HEK293 (cell line): ENCODE data around the gene MYO7A.

Experiments
- ATF2 ChIP-seq: fragments of 450-650 bp; formaldehyde crosslinking; IDR thresholded peaks from 2 replicates; pipeline ENCODE4 v1.5.1; 2016; ENCODE audit warnings: missing biosample characterization, missing genetic modification characterization, low read depth
- CTCF ChIP-seq: fragments of 450-650 bp; formaldehyde crosslinking; IDR thresholded peaks from 2 replicates; pipeline ENCODE4 v1.5.1; 2016; ENCODE audit warnings: missing biosample characterization, missing genetic modification characterization
- SETDB1 ChIP-seq: IDR thresholded peaks from one replicate; pipeline ENCODE4 v1.6.1; 2017; ENCODE audit warnings: mild to moderate bottlenecking, low read length, moderate library complexity, mixed read lengths; ENCODE audit not compliant: insufficient read length
- ZNF23 ChIP-seq: fragments of 450-650 bp; formaldehyde crosslinking; IDR thresholded peaks from 2 replicates; pipeline ENCODE4 v1.5.1; 2016; ENCODE audit warnings: missing biosample characterization, missing genetic modification characterization, borderline replicate concordance
- ZNF274 ChIP-seq, 2 experiments: fragments of 200-500 bp in 1 of 2; fragments of 450-650 bp in 1 of 2; sonication (Bioruptor generic) in 1 of 2; formaldehyde crosslinking in 1 of 2; IDR thresholded peaks; 2 replicates each; pipeline versions ENCODE4 v1.5.1 to v1.6.1; 2014 to 2016; ENCODE audit warnings: borderline replicate concordance in 1 of 2, inconsistent platforms in 1 of 2, low read length in 1 of 2, missing biosample characterization in 1 of 2, missing genetic modification characterization in 1 of 2
- ZNF391 ChIP-seq: fragments of 450-650 bp; formaldehyde crosslinking; IDR thresholded peaks from 2 replicates; pipeline ENCODE4 v1.5.1; 2016; ENCODE audit warnings: low read depth, missing biosample characterization, missing genetic modification characterization, borderline replicate concordance
- ZNF629 ChIP-seq: fragments of 450-650 bp; formaldehyde crosslinking; IDR thresholded peaks from 2 replicates; pipeline ENCODE4 v1.5.1; 2017; ENCODE audit warnings: missing biosample characterization, missing genetic modification characterization
- ZNF639 ChIP-seq: fragments of 450-650 bp; formaldehyde crosslinking; IDR thresholded peaks from 2 replicates; pipeline ENCODE4 v1.5.1; 2016; ENCODE audit warnings: missing biosample characterization, missing genetic modification characterization
- ZNF747 ChIP-seq: fragments of 450-650 bp; formaldehyde crosslinking; IDR thresholded peaks from 2 replicates; pipeline ENCODE4 v1.5.1; 2016; ENCODE audit warnings: missing biosample characterization, missing genetic modification characterization
- ZNF776 ChIP-seq: fragments of 450-650 bp; formaldehyde crosslinking; IDR thresholded peaks from 2 replicates; pipeline ENCODE4 v1.5.0; 2017; ENCODE audit warnings: missing biosample characterization, missing genetic modification characterization, borderline replicate concordance

GRCh38 chr11:77159219-77159936 lies 31.3 kb downstream of the MYO7A start:
- no peak for TF ChIP-seq CTCF (tag by site-specific recombination)
- no peak for TF ChIP-seq ZNF23
- TF ChIP-seq ZNF639: no peak
- no peak for TF ChIP-seq ZNF629
- no peak for TF ChIP-seq ATF2
- TF ChIP-seq ZNF747 (tag by site-specific recombination): no peak
- TF ChIP-seq SETDB1: no peak
- no peak for TF ChIP-seq ZNF274 (IDR thresholded peaks at IDR 0.05; ENCODE audit: low read length)
- TF ChIP-seq ZNF274 (tag by site-specific recombination; IDR thresholded peaks at IDR 0.05; ENCODE audit: borderline replicate concordance): no peak
- no peak for TF ChIP-seq ZNF391 (tag by site-specific recombination)
- no peak for TF ChIP-seq ZNF776 (tag by site-specific recombination)
